ENCODE results near the gene ADAT2. TPM values are rescaled to one million over a fixed set of nuclear protein-coding genes. Genes with fewer than 3 reads are reported as not detected.
A peak's percentile ranks its signal among the peaks of the same experiment; 100 is the strongest.

The ADAT2 gene
- total and polyA plus RNA-seq, 2 of the 13 experiments (the other 11 are each of a cell fraction or from before 2014, with no cell fraction given): 10.5 to 18.3 TPM

- TF ChIP-seq MBD4 (IDR thresholded peaks at IDR 0.05; ENCODE audit: borderline replicate concordance, low read length): no peak
- 0 out of 2 replicates have a peak, but pooled peaks have one; percentile 88 for TF ChIP-seq PRDM4 (CRISPR knock-in tag; IDR thresholded peaks at IDR 0.05; ENCODE audit: borderline replicate concordance)
- peak; percentile 100 for TF ChIP-seq ZNF292 (CRISPR knock-in tag; IDR thresholded peaks at IDR 0.05; ENCODE audit: borderline replicate concordance, low read depth)
- peak; percentile 76 for TF ChIP-seq ZNF644 (CRISPR knock-in tag; IDR thresholded peaks at IDR 0.05; ENCODE audit: low read depth)
- TF ChIP-seq JDP2 (CRISPR knock-in tag; IDR thresholded peaks at IDR 0.05; ENCODE audit: borderline replicate concordance): peak; percentile 95
- TF ChIP-seq ZXDC (CRISPR knock-in tag; IDR thresholded peaks at IDR 0.05): 0 out of 2 replicates have a peak, but pooled peaks have one; percentile 75
- 0 out of 2 replicates have a peak, but pooled peaks have one; percentile 61 for TF ChIP-seq ZNF343 (CRISPR knock-in tag; IDR thresholded peaks at IDR 0.05)
- peak; percentile 98 for TF ChIP-seq ZNF792 (CRISPR knock-in tag; IDR thresholded peaks at IDR 0.05)
- TF ChIP-seq ZNF616 (CRISPR knock-in tag; IDR thresholded peaks at IDR 0.05; ENCODE audit: low read depth): peak; percentile 87; the same call in 1 of the 2 replicates
- TF ChIP-seq SMAD1 (CRISPR knock-in tag; IDR thresholded peaks at IDR 0.05; ENCODE audit: borderline replicate concordance, low read depth): peak; percentile 100; the same call in 1 of the 2 replicates
- peak; percentile 94; the same call in 1 of the 2 replicates for TF ChIP-seq ZNF75D (CRISPR knock-in tag; IDR thresholded peaks at IDR 0.05; ENCODE audit: borderline replicate concordance)
- TF ChIP-seq POLR2AphosphoS5 (IDR thresholded peaks at IDR 0.05; ENCODE audit: low read depth, low read length): peak; percentile 87
- peak; percentile 99 for TF ChIP-seq BORCS8-MEF2B (CRISPR knock-in tag; IDR thresholded peaks at IDR 0.05)
- TF ChIP-seq SMARCC2 (IDR thresholded peaks at IDR 0.05): no peak
- TF ChIP-seq SRSF4 (IDR thresholded peaks at IDR 0.05; ENCODE audit: low read depth, low read length, poor library complexity, severe bottlenecking): no peak
- TF ChIP-seq TOE1 (CRISPR knock-in tag; IDR thresholded peaks at IDR 0.05): peak; percentile 99; the same call in 1 of the 2 replicates
- TF ChIP-seq CBX2 (IDR thresholded peaks at IDR 0.05; ENCODE audit: low read depth, low read length): peak; percentile 45; the same call in 1 of the 2 replicates
- TF ChIP-seq CBX2 (CRISPR knock-in tag; IDR thresholded peaks at IDR 0.05; ENCODE audit: low read depth): 0 out of 2 replicates have a peak, but pooled peaks have one; percentile 51
- peak in 1 of 2 experiments; percentile 100; a peak in 2 of 4 replicates for TF ChIP-seq KLF16 (CRISPR knock-in tag; IDR thresholded peaks at IDR 0.05)
- TF ChIP-seq TP53 (CRISPR knock-in tag; conservative IDR thresholded peaks at IDR 0.05): peak; percentile 76
- peak; percentile 71; the same call in 1 of the 2 replicates for TF ChIP-seq ZNF740 (CRISPR knock-in tag; IDR thresholded peaks at IDR 0.05)
- TF ChIP-seq ZNF30 (CRISPR knock-in tag; IDR thresholded peaks at IDR 0.05): peak; percentile 59; the same call in 1 of the 2 replicates
Observed at GRCh38 chr6:143450453-143451371, at the start of gene ADAT2, which contains the start of gene PEX3 (continued).
